Ishikawa (cell line): ENCODE measurements around the gene LPCAT1.

Experiments used
- FOXM1 ChIP-seq: IDR thresholded peaks from 2 replicates; pipeline ENCODE4 v1.6.1; 2012; ENCODE audit warnings: low read depth, borderline replicate concordance
- TAF1 ChIP-seq: IDR thresholded peaks from 2 replicates; pipeline ENCODE4 v1.6.1; 2012; ENCODE audit warnings: low read depth, mild to moderate bottlenecking

DNA sequence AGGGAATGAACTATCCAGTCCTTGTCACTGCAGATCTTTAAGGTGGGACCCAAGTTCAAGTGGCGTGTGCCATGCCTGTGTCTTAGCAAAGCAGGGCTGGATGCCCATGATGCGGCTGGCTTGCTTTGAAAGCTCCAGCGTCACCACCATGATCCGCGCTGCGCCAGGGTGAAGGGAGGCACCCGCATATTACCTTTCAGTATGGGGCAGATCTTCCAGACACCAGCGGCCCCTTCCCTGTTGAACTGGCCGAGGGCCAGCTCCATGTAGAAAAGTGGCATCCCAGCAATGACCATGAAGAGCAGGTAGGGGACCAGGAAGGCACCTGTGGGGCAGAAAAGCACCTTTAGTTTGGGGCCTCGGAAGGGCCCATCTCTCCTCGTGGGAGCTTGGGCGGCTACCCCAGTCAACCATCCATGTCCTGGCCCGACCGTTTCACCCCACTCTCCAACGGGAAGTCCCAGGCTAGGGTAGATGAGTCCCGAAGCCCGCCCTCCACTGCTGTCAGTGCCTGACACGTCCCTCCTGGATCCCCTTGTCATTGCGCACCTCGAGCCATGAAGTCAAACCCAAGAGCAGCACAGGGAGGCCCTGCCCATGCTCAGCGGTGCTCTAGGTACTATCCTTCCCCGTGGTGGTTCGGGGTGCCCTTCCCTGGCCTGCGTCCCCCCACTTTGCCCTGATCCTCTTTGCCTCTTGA is 82.4 kb downstream of the LPCAT1 start:
- TF ChIP-seq FOXM1 (no peak), TAF1 (no peak)
